VCaP (cell line): ENCODE results near the gene VIPR2.

Experiments used
- H3K27ac ChIP-seq: fragments of 450-650 bp; 2 replicates; pipeline ENCODE4 v1.5.1; 2017
- CTCF ChIP-seq: fragments of 450-650 bp; conservative IDR thresholded peaks from 2 replicates; pipeline ENCODE4 v1.5.1; 2017; ENCODE audit warnings: mild to moderate bottlenecking, moderate library complexity

Gene VIPR2

GRCh38 chr7:159093351-159093971, 51.2 kb downstream of the VIPR2 start:
- no peak for TF ChIP-seq CTCF
- no peak overlapping the region for H3K27ac ChIP-seq

- no peak overlapping the region for H3K27ac ChIP-seq
- TF ChIP-seq CTCF = no peak
These were observed 52.0 kb downstream of the VIPR2 start for GRCh38 chr7:159092701-159093121.

- TF ChIP-seq CTCF = no peak
- no peak overlapping the region for H3K27ac ChIP-seq
These were observed 52.9 kb downstream of the VIPR2 start for GRCh38 chr7:159091480-159092475.

- no peak for TF ChIP-seq CTCF
These were observed 53.6 kb downstream of the VIPR2 start for GRCh38 chr7:159091041-159091440.

GRCh38 chr7:159088016-159088865, 56.4 kb downstream of the VIPR2 start:
- no peak overlapping the region for H3K27ac ChIP-seq
- no peak for TF ChIP-seq CTCF

More at GRCh38 chr7:159091041-159091440, 53.6 kb downstream of the VIPR2 start:
- no peak overlapping the region for H3K27ac ChIP-seq

- H3K27ac ChIP-seq = no peak overlapping the region
- TF ChIP-seq CTCF = no peak
These were observed 58.3 kb downstream of the VIPR2 start for GRCh38 chr7:159086301-159086925.
